Suprapubic skin (tissue), 4 donors: ENCODE measurements around the gene GSG1L. TPM values are rescaled to one million over a fixed set of nuclear protein-coding genes. Genes with fewer than 3 reads are reported as not detected.

Experiments
- DNase-seq, 2 donors: peaks; one replicate each; pipeline ENCODE4 v3.0.0-alpha.2; 2019; ENCODE audit warnings: low spot score in 2 of 2
- H3K27ac ChIP-seq: fragments of 200-600 bp; sonication (generic); one replicate; pipeline ENCODE4 v1.5.1; 2019
- H3K27me3 ChIP-seq: fragments of 200-600 bp; sonication (generic); one replicate; pipeline ENCODE4 v1.5.1; 2019
- H3K36me3 ChIP-seq: fragments of 200-600 bp; sonication (generic); one replicate; pipeline ENCODE4 v1.5.1; 2019
- H3K4me1 ChIP-seq: fragments of 200-600 bp; sonication (generic); one replicate; pipeline ENCODE4 v1.5.1; 2019
- H3K4me3 ChIP-seq: fragments of 200-600 bp; sonication (generic); one replicate; pipeline ENCODE4 v1.5.1; 2019; ENCODE audit warnings: mild to moderate bottlenecking
- H3K9me3 ChIP-seq: fragments of 200-600 bp; sonication (generic); one replicate; pipeline ENCODE4 v1.5.1; 2019
- EP300 ChIP-seq: sonication (generic); formaldehyde crosslinking; IDR thresholded peaks from one replicate; pipeline ENCODE4 v1.6.1; 2017; ENCODE audit warnings: antibody characterized with exemption
- POLR2A ChIP-seq, 2 donors: fragments of 450-650 bp; IDR thresholded peaks; one replicate each; pipeline ENCODE4 v1.6.1; 2017; ENCODE audit warnings: antibody characterized with exemption in 2 of 2, mild to moderate bottlenecking in 2 of 2, moderate library complexity in 2 of 2
- POLR2AphosphoS5 ChIP-seq, 3 donors: sonication (generic); formaldehyde crosslinking; IDR thresholded peaks; one replicate each; pipeline ENCODE4 v1.6.1; 2017; ENCODE audit warnings: antibody characterized with exemption in 3 of 3
- WGBS: methylation state at CpG from one replicate; pipeline ENCODE4 v1.1.5; 2018; 5-methylcytosine and 5-hydroxymethylcytosine counted together
- total RNA-seq, 4 donors: library from RNA; depleted of rRNA; stranded (reverse); fragments of >200 nt; gene quantifications; one replicate each; pipeline ENCODE4 v1.1.0, GENCODE V29; 2016
- TF ChIP-seq, protein P1 (sequence below), 2 donors: fragments of 200-600 bp in 1 of 2; fragments of 450-650 bp in 1 of 2; sonication (generic) in 1 of 2; IDR thresholded peaks; one replicate each; pipeline ENCODE4 v1.5.1; 2016 to 2019; ENCODE audit warnings: antibody characterized with exemption in 2 of 2, mild to moderate bottlenecking in 1 of 2, moderate library complexity in 1 of 2

Gene GSG1L
- total RNA-seq, 4 donors from 2014 or later, result 0.64 to 1.7 TPM; not detected in 2

DNA sequence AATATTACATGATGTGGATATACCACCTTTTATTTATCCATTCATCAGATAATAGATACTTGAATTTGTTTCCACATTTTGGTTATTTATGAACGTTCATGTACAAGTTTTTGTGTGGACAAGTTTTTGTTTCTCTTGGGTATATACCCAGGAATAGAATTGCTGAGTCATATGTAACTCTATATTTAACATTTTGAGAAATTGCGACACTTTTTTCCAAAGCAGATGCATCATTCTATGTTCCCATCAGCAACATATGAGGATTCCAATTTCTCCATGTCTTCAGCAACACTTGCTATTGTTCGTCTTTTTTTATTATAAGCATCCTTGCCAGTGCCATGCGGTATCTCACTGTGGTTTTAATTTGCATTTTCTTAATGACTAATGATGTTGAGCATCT, 93.9 kb downstream of the GSG1L start:
- 62% methylated on average over 4 of the region's 4 CpGs for WGBS
- Histone ChIP-seq H3K27me3 (peaks cover 3% of the 10 kb centered on the region), H3K36me3 (no peaks in the 10 kb centered on the region), H3K4me1 (no peaks in the 10 kb centered on the region), H3K9me3 (no peaks in the 10 kb centered on the region), H3K4me3 (no peak overlapping the region), H3K27ac (no peak overlapping the region)
- TF ChIP-seq, protein P1, sequence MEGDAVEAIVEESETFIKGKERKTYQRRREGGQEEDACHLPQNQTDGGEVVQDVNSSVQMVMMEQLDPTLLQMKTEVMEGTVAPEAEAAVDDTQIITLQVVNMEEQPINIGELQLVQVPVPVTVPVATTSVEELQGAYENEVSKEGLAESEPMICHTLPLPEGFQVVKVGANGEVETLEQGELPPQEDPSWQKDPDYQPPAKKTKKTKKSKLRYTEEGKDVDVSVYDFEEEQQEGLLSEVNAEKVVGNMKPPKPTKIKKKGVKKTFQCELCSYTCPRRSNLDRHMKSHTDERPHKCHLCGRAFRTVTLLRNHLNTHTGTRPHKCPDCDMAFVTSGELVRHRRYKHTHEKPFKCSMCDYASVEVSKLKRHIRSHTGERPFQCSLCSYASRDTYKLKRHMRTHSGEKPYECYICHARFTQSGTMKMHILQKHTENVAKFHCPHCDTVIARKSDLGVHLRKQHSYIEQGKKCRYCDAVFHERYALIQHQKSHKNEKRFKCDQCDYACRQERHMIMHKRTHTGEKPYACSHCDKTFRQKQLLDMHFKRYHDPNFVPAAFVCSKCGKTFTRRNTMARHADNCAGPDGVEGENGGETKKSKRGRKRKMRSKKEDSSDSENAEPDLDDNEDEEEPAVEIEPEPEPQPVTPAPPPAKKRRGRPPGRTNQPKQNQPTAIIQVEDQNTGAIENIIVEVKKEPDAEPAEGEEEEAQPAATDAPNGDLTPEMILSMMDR (IDR thresholded peaks at IDR 0.05), result no peak
- no peak for TF ChIP-seq POLR2AphosphoS5 (IDR thresholded peaks at IDR 0.05)
- TF ChIP-seq POLR2A (IDR thresholded peaks at IDR 0.05), result no peak
- no peak for TF ChIP-seq EP300
- no peak for DNase-seq

DNA sequence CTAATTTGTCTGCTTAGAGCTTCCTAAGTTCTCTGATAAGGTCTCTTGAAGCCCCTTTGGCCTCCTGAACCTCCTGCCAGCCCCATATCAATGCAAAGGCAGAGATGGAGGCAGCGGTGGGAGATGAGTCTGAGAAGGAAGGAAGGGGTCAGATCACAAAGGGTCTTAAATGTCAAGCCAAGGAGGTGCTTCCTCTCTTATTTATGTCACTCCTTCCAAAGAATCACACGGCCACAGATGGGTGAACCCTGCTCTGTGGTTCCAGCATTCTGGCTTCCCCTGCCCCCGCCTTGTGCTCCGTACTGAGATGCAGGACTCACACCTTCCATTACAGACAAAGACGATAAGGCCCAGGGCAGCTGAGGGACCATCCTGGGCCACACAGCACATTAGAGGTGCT, 96.3 kb downstream of the GSG1L start:
- Histone ChIP-seq H3K9me3 (no peaks in the 10 kb centered on the region), H3K27me3 (no peaks in the 10 kb centered on the region), H3K27ac (no peak overlapping the region), H3K4me3 (no peak overlapping the region), H3K36me3 (no peaks in the 10 kb centered on the region), H3K4me1 (no peaks in the 10 kb centered on the region)
- no peak for DNase-seq
- TF ChIP-seq, protein P1 (IDR thresholded peaks at IDR 0.05), result no peak
- TF ChIP-seq EP300 (no peak), POLR2A (IDR thresholded peaks at IDR 0.05) (no peak), POLR2AphosphoS5 (IDR thresholded peaks at IDR 0.05) (no peak)
- whole genome bisulfite sequencing, result 77% methylated on average over 5 of the region's 5 CpGs

DNA sequence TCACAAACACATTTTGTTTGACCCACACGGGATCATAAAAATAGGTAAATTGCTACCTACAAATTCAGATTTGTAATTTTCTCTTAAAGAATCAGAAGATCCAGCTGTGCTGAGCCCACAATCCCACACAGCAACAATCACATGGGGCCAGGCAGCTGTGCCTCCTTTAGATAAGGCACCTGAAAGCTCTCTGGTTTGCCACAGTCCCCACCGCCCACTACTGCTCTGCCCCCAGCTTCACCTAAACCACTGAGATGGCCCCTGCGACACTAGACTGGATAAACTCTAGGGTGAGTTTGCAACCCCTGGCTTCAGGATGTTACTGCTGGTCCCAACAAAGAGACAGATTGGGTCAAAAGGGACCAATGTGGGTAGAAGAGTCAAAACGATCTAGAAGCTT, 96.8 kb downstream of the GSG1L start:
- Histone ChIP-seq H3K36me3 (no peaks in the 10 kb centered on the region), H3K9me3 (no peaks in the 10 kb centered on the region), H3K4me1 (no peaks in the 10 kb centered on the region), H3K27me3 (no peaks in the 10 kb centered on the region), H3K27ac (no peak overlapping the region), H3K4me3 (no peak overlapping the region)
- TF ChIP-seq POLR2A (IDR thresholded peaks at IDR 0.05) (no peak), EP300 (no peak), POLR2AphosphoS5 (IDR thresholded peaks at IDR 0.05) (no peak)
- TF ChIP-seq, protein P1 (IDR thresholded peaks at IDR 0.05), result no peak
- WGBS, result 75% methylated on average over 3 of the region's 4 CpGs
- no peak for DNase-seq

DNA sequence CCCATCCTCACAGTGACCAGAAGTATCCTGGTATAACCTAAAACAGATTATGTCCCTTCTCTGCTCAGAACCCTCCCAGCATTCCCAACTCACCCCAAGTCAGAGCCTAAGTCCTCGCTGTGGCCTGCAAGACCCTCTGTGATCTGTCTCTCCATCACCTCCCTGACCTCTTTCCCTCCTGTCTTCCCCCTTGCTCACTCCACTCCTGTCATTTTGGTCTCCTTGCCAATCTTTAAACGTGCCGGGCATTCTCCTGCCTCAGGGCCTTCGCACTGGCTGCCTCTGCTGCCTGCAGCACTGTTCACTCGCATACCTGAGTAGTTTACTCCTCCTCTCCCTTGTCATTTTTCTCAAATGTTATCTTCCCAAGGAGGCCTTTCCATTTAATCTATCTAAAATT, 97.7 kb downstream of the GSG1L start:
- H3K4me1 ChIP-seq, result no peaks in the 10 kb centered on the region
- H3K9me3 ChIP-seq, result no peaks in the 10 kb centered on the region
- DNase-seq, result no peak
- TF ChIP-seq POLR2A (IDR thresholded peaks at IDR 0.05), result no peak
- no peak for TF ChIP-seq POLR2AphosphoS5 (IDR thresholded peaks at IDR 0.05)
- TF ChIP-seq, protein P1 (IDR thresholded peaks at IDR 0.05), result no peak
- TF ChIP-seq EP300, result no peak
- H3K4me3 ChIP-seq, result no peak overlapping the region
- H3K36me3 ChIP-seq, result no peaks in the 10 kb centered on the region
- H3K27me3 ChIP-seq, result no peaks in the 10 kb centered on the region
- WGBS, result 78% methylated on average over 5 of the region's 5 CpGs
- no peak overlapping the region for H3K27ac ChIP-seq

DNA sequence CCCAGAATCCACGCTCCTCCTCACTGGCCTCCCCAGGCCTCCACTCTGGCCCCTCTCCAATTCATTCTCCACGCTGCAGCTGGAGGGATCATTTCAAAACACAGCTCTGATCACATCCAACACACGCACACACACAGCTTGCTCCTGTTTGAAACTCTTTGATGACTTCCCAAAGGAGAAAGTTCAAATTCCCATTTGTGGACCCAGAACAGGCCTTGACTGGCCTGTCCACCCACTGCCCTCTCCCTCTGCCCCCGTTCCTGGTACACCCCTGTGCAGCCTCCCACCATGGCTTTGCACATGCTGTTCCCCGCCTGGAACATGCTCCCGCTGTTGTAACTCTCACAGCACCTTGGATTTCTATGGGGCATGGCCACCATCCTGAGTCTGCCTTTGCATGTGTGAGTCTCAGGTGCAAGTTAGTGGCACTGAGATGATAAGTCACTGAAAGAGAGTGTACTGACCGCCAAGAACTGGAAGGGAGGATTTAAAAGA, 100.0 kb downstream of the GSG1L start:
- no peaks in the 10 kb centered on the region for H3K36me3 ChIP-seq
- H3K27me3 ChIP-seq, result no peaks in the 10 kb centered on the region
- TF ChIP-seq EP300, result no peak
- no peak for TF ChIP-seq POLR2A (IDR thresholded peaks at IDR 0.05)
- no peak for TF ChIP-seq POLR2AphosphoS5 (IDR thresholded peaks at IDR 0.05)
- WGBS, result 80% methylated on average over 7 of the region's 7 CpGs
- H3K9me3 ChIP-seq, result no peaks in the 10 kb centered on the region
- H3K27ac ChIP-seq, result no peak overlapping the region
- DNase-seq, result peak in 1 of 2 donors; percentile 29
- H3K4me1 ChIP-seq, result no peaks in the 10 kb centered on the region
- H3K4me3 ChIP-seq, result no peak overlapping the region

DNA sequence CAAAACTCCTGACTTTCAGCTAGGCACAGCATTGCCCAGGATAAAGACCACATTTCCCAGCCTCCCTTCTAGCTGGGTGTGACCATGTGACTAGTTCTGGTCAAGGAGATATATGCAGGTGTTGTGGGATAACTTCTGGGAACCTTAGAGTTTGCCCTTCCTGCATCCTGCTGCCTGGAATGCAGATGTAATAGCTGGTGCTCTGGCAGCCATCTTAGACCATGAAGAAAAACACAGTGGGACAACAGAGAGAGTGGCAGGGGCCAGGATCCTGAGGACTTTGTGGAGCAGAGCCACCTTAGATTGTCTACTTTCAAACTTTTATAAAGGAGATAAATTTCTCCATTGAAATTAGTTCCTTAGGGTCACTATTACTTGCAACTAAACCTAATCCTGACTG, 101.3 kb downstream of the GSG1L start:
- TF ChIP-seq, protein P1 (IDR thresholded peaks at IDR 0.05), result no peak
- TF ChIP-seq POLR2AphosphoS5 (IDR thresholded peaks at IDR 0.05) (no peak), POLR2A (IDR thresholded peaks at IDR 0.05) (no peak), EP300 (no peak)
- DNase-seq, result no peak
- Histone ChIP-seq H3K27me3 (no peaks in the 10 kb centered on the region), H3K36me3 (no peaks in the 10 kb centered on the region), H3K4me3 (no peak overlapping the region), H3K27ac (no peak overlapping the region), H3K4me1 (no peaks in the 10 kb centered on the region), H3K9me3 (no peaks in the 10 kb centered on the region)
